ENCODE measurements around the gene CFAP53. TPM values are rescaled to one million over a fixed set of nuclear protein-coding genes. Genes with fewer than 3 reads are reported as not detected.

The CFAP53 gene
- total RNA-seq, 2 donors from 2014 or later = 0.37 to 0.66 TPM

- peak overlapping the region; percentile 90 for H3K4me3 ChIP-seq (ENCODE audit: low read length)
- peaks cover 17% of the 10 kb centered on the region for H3K36me3 ChIP-seq (ENCODE audit: control insufficient read depth, insufficient read depth, low read length)
- no peak overlapping the region for H3K27ac ChIP-seq (ENCODE audit: low read depth, low read length)
- no peaks in the 10 kb centered on the region for H3K9me3 ChIP-seq (ENCODE audit: control insufficient read depth, low read length)
- H3K4me1 ChIP-seq (ENCODE audit: control insufficient read depth, insufficient read depth, low read length) = no peaks in the 10 kb centered on the region
- H3K27me3 Mint-ChIP-seq (ENCODE audit: insufficient read depth) = no peaks in the 10 kb centered on the region
- H3K9me3 Mint-ChIP-seq = no peaks in the 10 kb centered on the region
- no peak overlapping the region for H3K9ac ChIP-seq (ENCODE audit: extremely low read depth, low read length, poor library complexity, severe bottlenecking)
- WGBS, 2 experiments (ENCODE audit: insufficient coverage in 1 of 2, insufficient read length in 1 of 2) = 94 to 98% methylated on average over 20 to 24 of the region's 24 CpGs
- peaks cover 39% of the 10 kb centered on the region for H3K36me3 Mint-ChIP-seq (ENCODE audit: low read depth)
- H3K27me3 ChIP-seq (ENCODE audit: control insufficient read depth, insufficient read depth, low read length, poor library complexity, severe bottlenecking) = no peaks in the 10 kb centered on the region
- TF ChIP-seq CTCF (conservative IDR thresholded peaks at IDR 0.05) = no peak
- H3K4me3 Mint-ChIP-seq = peak overlapping the region; percentile 96
- peaks cover 17% of the 10 kb centered on the region for H3K4me1 Mint-ChIP-seq
- DNase-seq = no peak
- no peak overlapping the region for H3K27ac Mint-ChIP-seq
Measured at GRCh38 chr18:50285631-50286321, 19.5 kb upstream of the CFAP53 start.

- no peaks in the 10 kb centered on the region for H3K9me3 ChIP-seq (ENCODE audit: control insufficient read depth, low read length)
- H3K9ac ChIP-seq (ENCODE audit: extremely low read depth, low read length, poor library complexity, severe bottlenecking) = no peak overlapping the region
- H3K4me3 ChIP-seq (ENCODE audit: low read length) = no peak overlapping the region
- no peaks in the 10 kb centered on the region for H3K27me3 ChIP-seq (ENCODE audit: control insufficient read depth, insufficient read depth, low read length, poor library complexity, severe bottlenecking)
- peaks cover 17% of the 10 kb centered on the region for H3K36me3 ChIP-seq (ENCODE audit: control insufficient read depth, insufficient read depth, low read length)
- no peak overlapping the region for H3K4me3 Mint-ChIP-seq
- H3K9me3 Mint-ChIP-seq = no peaks in the 10 kb centered on the region
- peaks cover 41% of the 10 kb centered on the region for H3K36me3 Mint-ChIP-seq (ENCODE audit: low read depth)
- no peaks in the 10 kb centered on the region for H3K27me3 Mint-ChIP-seq (ENCODE audit: insufficient read depth)
- no peak overlapping the region for H3K27ac ChIP-seq (ENCODE audit: low read depth, low read length)
- TF ChIP-seq CTCF (conservative IDR thresholded peaks at IDR 0.05) = no peak
- H3K4me1 ChIP-seq (ENCODE audit: control insufficient read depth, insufficient read depth, low read length) = no peaks in the 10 kb centered on the region
- no peak for DNase-seq
- WGBS, 2 experiments (ENCODE audit: insufficient coverage in 1 of 2, insufficient read length in 1 of 2) = 80 to 92% methylated on average over 1 to 13 of the region's 13 CpGs
- no peak overlapping the region for H3K27ac Mint-ChIP-seq
- peaks cover 22% of the 10 kb centered on the region for H3K4me1 Mint-ChIP-seq
Measured at GRCh38 chr18:50285071-50285470, 18.8 kb upstream of the CFAP53 start.

GRCh38 chr18:50284255-50284885, 18.1 kb upstream of the CFAP53 start:
- Mint-ChIP-seq H3K27ac (no peak overlapping the region), H3K4me3 (no peak overlapping the region), H3K36me3 (ENCODE audit: low read depth) (peaks cover 42% of the 10 kb centered on the region), H3K27me3 (ENCODE audit: insufficient read depth) (no peaks in the 10 kb centered on the region), H3K9me3 (no peaks in the 10 kb centered on the region), H3K4me1 (peaks cover 23% of the 10 kb centered on the region)
- Histone ChIP-seq H3K36me3 (ENCODE audit: control insufficient read depth, insufficient read depth, low read length) (peaks cover 21% of the 10 kb centered on the region), H3K9ac (ENCODE audit: extremely low read depth, low read length, poor library complexity, severe bottlenecking) (no peak overlapping the region), H3K9me3 (ENCODE audit: control insufficient read depth, low read length) (peaks cover 2% of the 10 kb centered on the region), H3K4me3 (ENCODE audit: low read length) (no peak overlapping the region), H3K27me3 (ENCODE audit: control insufficient read depth, insufficient read depth, low read length, poor library complexity, severe bottlenecking) (no peaks in the 10 kb centered on the region), H3K27ac (ENCODE audit: low read depth, low read length) (no peak overlapping the region), H3K4me1 (ENCODE audit: control insufficient read depth, insufficient read depth, low read length) (no peaks in the 10 kb centered on the region)
- DNase-seq = no peak
- WGBS, 2 experiments (ENCODE audit: insufficient coverage in 1 of 2, insufficient read length in 1 of 2) = 97 to 98% methylated on average over 12 to 15 of the region's 15 CpGs
- TF ChIP-seq CTCF (conservative IDR thresholded peaks at IDR 0.05) = no peak
